SU-DHL-6 (cell line): Measurements from ENCODE around the gene BID.

Experiments used
- H2AFZ ChIP-seq: fragments of 200-600 bp; sonication (generic); 2 replicates; pipeline ENCODE4 v1.6.1; 2014; ENCODE audit warnings: low read depth, mild to moderate bottlenecking, moderate library complexity, mixed read lengths, antibody characterized with exemption, low read length; ENCODE audit not compliant: severe bottlenecking
- H3F3A ChIP-seq: fragments of 200-600 bp; shearing (Covaris generic); 2 replicates; pipeline ENCODE4 v1.6.0; 2016; ENCODE audit warnings: antibody characterized with exemption, mild to moderate bottlenecking; ENCODE audit not compliant: insufficient read depth
- H3K27ac ChIP-seq: fragments of 200-600 bp; sonication (generic); 2 replicates; pipeline ENCODE4 v1.5.1; 2016; ENCODE audit warnings: low read depth, mild to moderate bottlenecking, low read length, moderate library complexity, mixed read lengths
- H3K27me3 ChIP-seq: fragments of 200-600 bp; sonication (generic), shearing (Covaris generic); 2 replicates; pipeline ENCODE4 v1.6.0; 2014; ENCODE audit warnings: mild to moderate bottlenecking, low read length
- H3K36me3 ChIP-seq: fragments of 200-600 bp; sonication (generic); 2 replicates; pipeline ENCODE4 v1.6.1; 2014; ENCODE audit warnings: mild to moderate bottlenecking, low read length, mixed read lengths
- H3K4me2 ChIP-seq: fragments of 300-600, 200-600 bp; shearing (Covaris generic), sonication (generic); 2 replicates; pipeline ENCODE4 v1.6.0; 2014; ENCODE audit warnings: low read length, low read depth, mild to moderate bottlenecking; ENCODE audit not compliant: poor library complexity, severe bottlenecking
- H3K4me3 ChIP-seq: fragments of 200-600 bp; sonication (generic); 2 replicates; pipeline ENCODE4 v1.5.1; 2014; ENCODE audit warnings: antibody characterized with exemption, low read length, mild to moderate bottlenecking, mixed read lengths; ENCODE audit not compliant: insufficient read depth, poor library complexity, severe bottlenecking
- H3K79me2 ChIP-seq: fragments of 200-600 bp; sonication (generic); 2 replicates; pipeline ENCODE4 v1.6.1; 2014; ENCODE audit warnings: mild to moderate bottlenecking, low read length, moderate library complexity; ENCODE audit not compliant: insufficient read depth
- H3K9ac ChIP-seq: fragments of 200-600 bp; sonication (generic); 2 replicates; pipeline ENCODE4 v1.7.0; 2014; ENCODE audit warnings: mild to moderate bottlenecking, low read length
- H3K9me2 ChIP-seq: fragments of 200-600 bp; sonication (generic); replicated peaks from 2 replicates; pipeline ENCODE4 v1.6.1; 2014; ENCODE audit warnings: low read length; ENCODE audit not compliant: insufficient read depth
- H3K9me3 ChIP-seq: fragments of 200-600 bp; sonication (generic); 2 replicates; pipeline ENCODE4 v1.6.1; 2014; ENCODE audit warnings: low read length, mixed read lengths; ENCODE audit not compliant: insufficient read depth
- H4K20me1 ChIP-seq: fragments of 200-600 bp; sonication (generic); 2 replicates; pipeline ENCODE4 v1.6.1; 2014; ENCODE audit warnings: low read depth, mild to moderate bottlenecking, antibody characterized with exemption, low read length, moderate library complexity, mixed read lengths
- CTCF ChIP-seq: fragments of 200-600 bp; sonication (generic); IDR thresholded peaks from one replicate; pipeline ENCODE4 v1.5.1; 2017; ENCODE audit warnings: antibody characterized with exemption, mild to moderate bottlenecking, low read length, moderate library complexity; ENCODE audit not compliant: insufficient read depth, poor library complexity, severe bottlenecking
- EZH2phosphoT487 ChIP-seq: fragments of 200-600 bp; sonication (generic), shearing (Covaris generic); conservative IDR thresholded peaks from 2 replicates; pipeline ENCODE4 v1.6.1; 2018; ENCODE audit warnings: mild to moderate bottlenecking, antibody characterized with exemption, low read length, moderate library complexity, mixed read lengths

BID gene

GRCh38 chr22:17807578-17808410, 33.5 kb upstream of the BID start:
- no peaks in the 10 kb centered on the region for H3K9me3 ChIP-seq
- no peak overlapping the region for H3K4me2 ChIP-seq
- no peak overlapping the region for H3K4me3 ChIP-seq
- H3K79me2 ChIP-seq = no peaks in the 10 kb centered on the region
- no peaks in the 10 kb centered on the region for H3K36me3 ChIP-seq
- H3K27me3 ChIP-seq = no peaks in the 10 kb centered on the region
- H3F3A ChIP-seq = no peaks in the 10 kb centered on the region
- no peaks in the 10 kb centered on the region for H3K9me2 ChIP-seq
- no peak overlapping the region for H2AFZ ChIP-seq
- H4K20me1 ChIP-seq = no peaks in the 10 kb centered on the region
- H3K27ac ChIP-seq = no peak overlapping the region
- no peak overlapping the region for H3K9ac ChIP-seq
- no peak for TF ChIP-seq EZH2phosphoT487
- TF ChIP-seq CTCF = no peak

- Histone ChIP-seq H3K79me2 (no peaks in the 10 kb centered on the region), H2AFZ (no peak overlapping the region), H3K27ac (no peak overlapping the region), H3F3A (no peaks in the 10 kb centered on the region), H3K4me3 (no peak overlapping the region), H3K27me3 (no peaks in the 10 kb centered on the region), H3K4me2 (no peak overlapping the region), H3K9me3 (no peaks in the 10 kb centered on the region), H4K20me1 (no peaks in the 10 kb centered on the region), H3K9me2 (no peaks in the 10 kb centered on the region), H3K9ac (no peak overlapping the region), H3K36me3 (no peaks in the 10 kb centered on the region)
- TF ChIP-seq CTCF = no peak
- no peak for TF ChIP-seq EZH2phosphoT487
These were observed 32.8 kb upstream of the BID start for GRCh38 chr22:17807086-17807485.

- no peak overlapping the region for H2AFZ ChIP-seq
- H3K9me2 ChIP-seq = no peaks in the 10 kb centered on the region
- H3K79me2 ChIP-seq = no peaks in the 10 kb centered on the region
- no peaks in the 10 kb centered on the region for H4K20me1 ChIP-seq
- no peak overlapping the region for H3K4me3 ChIP-seq
- H3K36me3 ChIP-seq = no peaks in the 10 kb centered on the region
- no peak overlapping the region for H3K27ac ChIP-seq
- H3K27me3 ChIP-seq = no peaks in the 10 kb centered on the region
- H3F3A ChIP-seq = no peaks in the 10 kb centered on the region
- TF ChIP-seq CTCF (no peak), EZH2phosphoT487 (no peak)
- no peaks in the 10 kb centered on the region for H3K9me3 ChIP-seq
- no peak overlapping the region for H3K9ac ChIP-seq
- no peak overlapping the region for H3K4me2 ChIP-seq
These were observed 32.2 kb upstream of the BID start for GRCh38 chr22:17806437-17806836.
